ENCODE data around the gene ARID3C.

ARID3C gene

GRCh38 chr9:34628656-34629490, at the start of gene ARID3C:
Gene ARID3C, minus strand, starts transcription at chr9:34629066. Its CDS starts 1,052 bp downstream, at chr9:34628014.
- no peak for DNase-seq

- no peak for DNase-seq
Measured at GRCh38 chr9:34675869-34676268, 47.0 kb upstream of the ARID3C start.

- peak; percentile 21 for DNase-seq
Measured at GRCh38 chr9:34675048-34675714, 46.3 kb upstream of the ARID3C start.

GRCh38 chr9:34674440-34674839, 45.6 kb upstream of the ARID3C start:
- no peak for DNase-seq

GRCh38 chr9:34671307-34671706, 42.4 kb upstream of the ARID3C start:
- no peak for DNase-seq

GRCh38 chr9:34669809-34670562, 41.1 kb upstream of the ARID3C start:
- DNase-seq, result no peak

- peak; percentile 87 for DNase-seq
Measured at GRCh38 chr9:34665381-34666250, 36.8 kb upstream of the ARID3C start.

GRCh38 chr9:34665067-34665380, 36.2 kb upstream of the ARID3C start:
- no peak for DNase-seq

- no peak for DNase-seq
Measured at GRCh38 chr9:34664281-34665066, 35.6 kb upstream of the ARID3C start.

- DNase-seq, result no peak
Measured at GRCh38 chr9:34663303-34663605, 34.4 kb upstream of the ARID3C start.

GRCh38 chr9:34662526-34663302, 33.8 kb upstream of the ARID3C start, which contains the start of gene CCL27:
Gene CCL27, minus strand, starts transcription at chr9:34662657. Its CDS starts 24 bp downstream, at chr9:34662633.
- no peak for DNase-seq

- DNase-seq, result no peak
Measured at GRCh38 chr9:34659592-34660253, 30.9 kb upstream of the ARID3C start.

GRCh38 chr9:34658461-34658860, 29.6 kb upstream of the ARID3C start:
- no peak for DNase-seq

- no peak for DNase-seq
Measured at GRCh38 chr9:34656992-34657391, 28.1 kb upstream of the ARID3C start.

- no peak for DNase-seq
Measured at GRCh38 chr9:34655394-34655793, 26.5 kb upstream of the ARID3C start.

- peak; percentile 33 for DNase-seq
Measured at GRCh38 chr9:34654323-34655051, 25.6 kb upstream of the ARID3C start.

GRCh38 chr9:34653151-34654072, 24.5 kb upstream of the ARID3C start:
- no peak for DNase-seq

GRCh38 chr9:34652602-34653000, 23.7 kb upstream of the ARID3C start:
- no peak for DNase-seq

Data from NCI-H2029 treated with DMSO at 0.1 percent for 48 hours (cell line).